GM23248 (cell line): ENCODE results near the gene SGTA.

Experiments used
- EZH2 ChIP-seq: fragments of 200-600 bp; sonication (generic); IDR thresholded peaks from 2 replicates; pipeline ENCODE4 v1.6.1; 2018; ENCODE audit warnings: antibody characterized with exemption, mild to moderate bottlenecking; ENCODE audit not compliant: insufficient read depth, poor library complexity, severe bottlenecking
- EZH2phosphoT487 ChIP-seq: fragments of 200-600 bp; sonication (generic); IDR thresholded peaks from 2 replicates; pipeline ENCODE4 v1.6.1; 2018; ENCODE audit warnings: antibody characterized with exemption, moderate library complexity, mild to moderate bottlenecking, low read depth; ENCODE audit not compliant: insufficient read depth

DNA sequence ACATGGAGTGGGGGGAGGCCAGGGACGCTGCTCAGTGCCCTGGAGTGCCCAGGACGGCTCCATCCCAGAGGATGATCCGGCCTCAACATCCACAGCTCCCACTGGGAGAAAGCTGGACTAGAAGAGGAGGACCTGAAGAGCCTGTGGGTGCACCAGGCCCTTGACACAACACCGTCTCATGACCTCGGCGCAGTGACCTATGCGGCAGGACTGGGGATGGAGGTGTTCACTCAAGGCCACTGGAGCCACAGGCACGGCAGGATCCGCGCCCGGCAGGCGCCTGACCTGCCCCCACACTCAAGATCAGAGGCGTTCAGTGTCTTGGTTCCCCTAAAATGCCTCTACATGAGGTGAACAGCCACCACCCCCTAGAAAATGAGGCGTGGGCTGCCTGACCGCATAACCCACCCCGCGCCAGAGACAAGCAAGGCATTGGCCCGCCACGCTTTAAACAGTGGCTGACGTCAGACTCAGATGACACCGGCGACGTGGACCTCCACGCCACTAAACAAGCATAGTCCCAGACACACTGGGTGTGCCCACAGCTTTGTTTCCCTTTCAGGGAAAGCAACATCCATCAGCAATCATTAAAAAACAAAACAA is 8.0 kb downstream of the SGTA start:
- TF ChIP-seq EZH2: no peak
- TF ChIP-seq EZH2phosphoT487: no peak
